HT-29 (cell line): ENCODE data around the gene KCNMB2. TPM values are rescaled to one million over a fixed set of nuclear protein-coding genes. Genes with fewer than 3 reads are reported as not detected.

Source experiments
- DNase-seq: peaks from one replicate; pipeline ENCODE4 v3.0.0-alpha.2; 2015; ENCODE audit warnings: low spot score
- total RNA-seq: library from RNA; depleted of rRNA; stranded (reverse); fragments of >200 nt; shearing (Covaris generic); gene quantifications from 2 replicates; pipeline ENCODE4 v1.2.3, GENCODE V29; 2014

The KCNMB2 gene
- total RNA-seq, 1 experiment from 2014 or later: not detected

DNA sequence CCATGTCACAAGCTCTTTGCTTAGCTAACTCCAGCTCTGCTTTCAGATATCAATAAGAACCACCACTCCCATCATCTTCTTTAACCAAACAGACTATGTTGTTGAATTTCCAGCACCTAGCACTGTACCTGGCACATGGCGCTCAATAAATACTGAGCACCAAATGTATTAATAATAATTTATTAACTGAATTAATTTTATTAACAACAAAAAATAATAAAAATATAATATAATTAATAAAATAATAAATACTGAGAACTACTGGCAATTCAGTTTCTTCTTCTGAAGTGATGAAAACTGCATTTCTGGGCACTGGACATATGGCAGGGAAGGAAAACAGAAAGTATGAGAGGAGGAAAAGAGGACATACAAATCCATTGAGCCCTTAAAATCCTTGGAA is 271.5 kb downstream of the KCNMB2 start:
- DNase-seq: no peak

DNA sequence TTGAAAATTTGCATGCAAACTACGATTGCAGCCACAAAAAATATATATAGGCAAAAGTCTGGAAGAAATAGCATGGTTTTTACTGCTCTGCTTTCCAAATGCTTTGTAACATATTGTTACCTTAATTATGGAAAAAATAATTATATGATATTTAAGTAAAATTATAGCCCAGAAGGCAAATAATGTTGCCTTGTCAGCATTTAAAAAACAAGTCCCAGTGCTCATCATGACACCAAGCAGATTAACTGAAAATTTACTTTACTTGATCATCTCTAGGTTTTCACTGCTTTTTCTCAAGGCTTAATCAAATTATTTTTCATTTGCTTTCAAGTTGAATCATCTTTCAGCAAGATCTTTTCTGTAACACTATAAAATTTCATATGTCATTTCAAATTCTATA is 272.5 kb downstream of the KCNMB2 start:
- no peak for DNase-seq

DNA sequence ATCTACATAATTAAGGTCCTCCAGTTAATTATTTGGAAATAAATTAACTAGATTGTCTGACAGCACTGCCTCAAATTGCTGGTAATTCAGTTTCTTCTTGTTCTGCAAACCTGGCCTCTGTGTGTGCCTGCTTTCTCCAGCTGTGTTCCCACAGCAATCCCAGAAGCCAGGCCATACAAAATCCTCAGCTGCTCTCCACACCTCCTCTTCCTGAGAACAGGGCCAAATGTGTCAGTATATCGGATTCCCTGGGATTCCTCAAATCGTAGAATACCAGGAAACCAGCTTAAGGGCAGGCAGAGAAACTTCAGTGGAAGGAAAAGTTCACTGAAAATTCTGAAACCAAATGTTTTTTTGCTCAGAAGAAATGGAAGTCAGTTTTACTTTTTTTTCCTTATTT is 273.9 kb downstream of the KCNMB2 start:
- no peak for DNase-seq

DNA sequence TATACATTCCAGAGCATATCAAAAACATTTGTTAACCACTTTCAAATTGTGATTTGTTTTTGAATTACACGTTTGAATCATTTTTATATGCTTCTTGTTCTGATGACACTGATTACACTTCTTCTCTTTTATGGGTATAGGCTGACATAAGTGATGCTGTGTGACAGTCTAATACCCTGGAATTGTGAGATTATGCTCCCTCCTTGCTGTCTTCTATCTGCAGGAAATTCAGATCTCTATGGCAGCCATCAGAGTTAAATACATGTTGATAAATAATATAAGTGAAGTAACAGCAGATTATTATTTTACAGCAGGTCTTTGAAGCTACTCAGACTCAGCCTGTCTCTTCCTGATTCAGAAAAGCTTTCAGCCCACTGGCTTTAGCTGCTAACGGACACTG is 286.5 kb downstream of the KCNMB2 start:
- DNase-seq: no peak

DNA sequence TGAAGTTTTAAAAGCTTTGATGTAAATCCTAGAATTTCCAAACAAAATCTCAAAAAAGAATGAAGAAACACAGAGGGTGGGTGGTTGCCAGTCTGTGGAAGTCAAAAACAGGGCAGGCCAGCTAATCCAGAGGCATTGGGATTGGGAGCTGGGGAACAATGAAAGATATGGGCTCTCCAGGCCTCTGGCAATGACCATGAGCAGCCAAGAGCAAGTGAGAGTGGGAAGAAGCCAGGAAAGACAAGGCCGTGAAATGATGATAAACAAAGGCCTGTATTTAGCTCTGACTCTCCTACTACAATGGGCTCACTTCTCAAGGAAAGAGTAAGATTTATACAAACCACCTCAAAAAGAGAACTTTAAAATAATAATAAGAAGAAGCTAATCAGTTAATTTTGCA is 286.9 kb downstream of the KCNMB2 start:
- DNase-seq: no peak

DNA sequence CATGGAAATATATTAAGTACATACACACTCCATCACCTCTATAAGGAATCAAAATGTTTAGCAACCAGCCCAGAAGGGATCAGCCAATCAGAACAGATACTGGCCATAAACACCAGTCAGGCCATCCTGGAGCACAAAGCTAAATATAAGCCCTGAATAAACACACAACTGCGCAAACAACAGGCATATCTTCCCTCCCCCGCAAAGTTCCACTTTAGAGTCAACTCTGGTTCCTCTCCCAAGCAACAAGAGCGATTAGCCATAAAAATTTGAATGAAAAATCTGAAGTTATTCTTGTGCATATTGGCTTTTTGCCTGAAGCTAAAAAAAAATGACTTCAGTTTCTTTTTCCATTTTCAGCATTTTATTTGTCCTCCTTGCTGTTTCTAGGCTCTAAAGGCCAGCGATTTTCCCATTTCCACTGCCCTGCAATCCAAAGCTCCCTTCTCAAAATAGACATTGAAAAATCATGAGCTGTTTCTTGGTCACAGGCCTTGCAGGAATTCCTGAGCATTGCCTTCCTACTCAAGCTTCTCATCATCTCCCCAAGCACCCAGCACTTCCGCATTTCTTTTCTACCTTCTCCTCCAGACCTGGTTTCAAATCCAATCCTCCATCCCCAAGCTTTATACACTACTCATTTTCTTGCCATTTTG is 287.5 kb downstream of the KCNMB2 start:
- no peak for DNase-seq

DNA sequence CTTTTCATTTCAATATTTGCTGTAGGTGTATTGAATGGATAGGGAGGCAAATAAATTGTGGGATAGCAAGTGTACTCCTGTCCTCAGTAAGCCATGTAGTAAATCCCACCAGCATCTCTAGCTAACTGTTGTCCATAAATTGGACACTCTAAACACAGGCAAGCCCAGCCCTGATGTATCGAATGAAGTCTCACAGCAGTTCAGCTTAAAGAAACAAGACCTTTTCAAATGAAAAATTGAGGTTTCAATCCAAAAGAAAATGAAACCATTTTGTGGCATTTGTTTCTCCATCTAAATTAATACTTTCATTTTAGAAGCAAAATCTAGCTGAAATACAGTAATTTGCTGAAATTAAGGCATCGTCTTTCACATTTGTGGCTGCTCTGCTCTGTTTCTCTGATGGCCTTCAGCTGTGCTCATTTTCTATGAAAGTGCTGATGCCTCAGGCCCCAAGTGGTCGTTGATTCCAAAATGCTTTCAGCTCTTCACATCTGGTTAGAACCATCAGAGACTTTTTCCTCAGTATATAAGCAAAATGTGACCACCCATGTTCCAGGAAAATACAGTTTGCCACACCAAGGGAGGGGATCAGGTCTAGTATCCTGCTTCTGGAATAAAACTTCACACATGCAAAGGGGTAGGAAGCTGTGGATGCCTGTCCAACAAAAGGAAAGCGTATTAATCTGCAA is 290.3 kb downstream of the KCNMB2 start:
- DNase-seq: no peak

DNA sequence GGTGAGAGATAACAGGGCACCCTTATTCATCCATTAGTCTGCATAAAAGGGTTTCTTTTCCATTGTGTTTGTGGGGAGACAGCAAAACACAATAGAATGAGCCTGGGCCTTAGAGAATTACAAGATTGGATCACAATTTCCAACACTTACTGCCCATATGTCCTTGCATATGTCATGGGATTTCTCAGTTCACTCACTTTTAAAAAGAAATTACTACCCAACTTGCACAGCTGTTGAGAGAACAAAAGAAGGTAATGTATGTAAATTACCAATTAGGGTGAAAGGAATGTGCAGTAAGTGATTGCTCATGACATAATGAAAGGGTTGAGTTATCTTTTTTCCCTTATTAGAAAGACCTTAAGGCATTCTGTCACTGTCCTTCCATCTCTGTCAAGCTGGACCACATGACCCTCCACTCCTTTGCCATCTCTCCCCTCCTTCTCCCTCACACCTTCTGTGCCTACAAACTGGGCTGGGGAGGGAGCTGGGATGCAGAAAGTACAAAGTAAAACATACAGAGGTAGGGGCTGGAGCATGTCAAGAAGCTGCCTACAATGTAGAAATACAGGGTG is 291.1 kb downstream of the KCNMB2 start:
- DNase-seq: no peak

DNA sequence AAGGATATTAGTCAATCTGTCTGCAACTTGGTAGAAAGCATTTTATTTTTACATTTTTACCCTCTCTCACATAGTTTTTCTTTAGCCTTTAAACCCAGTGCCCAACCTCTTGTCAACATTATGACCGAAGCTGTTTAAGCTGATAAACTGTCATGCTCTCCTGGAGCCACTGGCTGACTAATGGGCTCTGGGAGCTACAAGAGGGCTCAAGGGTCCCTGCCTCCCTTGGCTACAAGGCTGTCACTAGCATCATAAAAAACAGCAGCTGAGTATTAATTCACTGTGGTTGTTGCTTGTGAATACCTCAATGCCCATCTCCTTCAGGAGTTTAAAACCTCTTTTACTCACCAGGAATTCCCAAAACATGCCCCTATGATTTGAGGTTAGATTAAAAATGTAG is 297.5 kb downstream of the KCNMB2 start:
- no peak for DNase-seq

DNA sequence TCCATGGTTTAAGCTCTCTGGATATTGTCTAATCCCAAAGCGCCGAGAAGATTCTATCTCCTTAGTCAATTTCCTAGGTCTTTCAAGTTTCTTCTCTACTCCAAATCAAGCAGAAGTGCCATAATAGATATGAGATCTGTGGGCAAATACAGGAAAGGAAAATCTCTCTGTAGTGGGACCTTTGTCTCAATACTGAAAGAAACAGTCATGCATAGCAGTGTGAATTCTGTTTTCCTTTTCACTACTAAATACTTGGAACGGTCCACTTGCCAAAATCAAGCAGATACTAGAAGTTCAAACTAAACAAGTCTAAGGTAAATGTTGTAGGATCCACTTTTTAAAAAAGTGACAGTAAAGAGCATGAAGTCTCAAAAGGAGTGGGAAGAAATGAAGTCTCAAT is 298.8 kb downstream of the KCNMB2 start:
- DNase-seq: no peak

DNA sequence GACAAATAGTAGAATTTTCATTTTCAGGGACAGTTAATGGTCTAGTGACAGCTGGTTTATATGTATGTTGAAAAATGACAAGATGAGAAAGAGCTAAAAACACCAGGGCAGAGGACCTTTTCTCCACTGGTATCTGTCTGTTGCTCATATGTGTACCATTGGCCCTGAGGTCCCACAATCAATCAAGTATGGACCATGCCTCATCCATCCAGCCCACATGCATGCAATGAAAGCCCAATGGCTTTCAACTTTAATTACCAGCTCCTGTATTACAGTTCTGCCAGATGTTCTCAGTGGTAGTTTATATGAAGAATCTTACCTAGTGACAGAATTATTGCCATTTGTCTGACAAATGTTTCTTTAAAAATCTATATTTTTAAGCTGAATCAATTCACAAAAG is 301.3 kb downstream of the KCNMB2 start:
- DNase-seq: no peak

DNA sequence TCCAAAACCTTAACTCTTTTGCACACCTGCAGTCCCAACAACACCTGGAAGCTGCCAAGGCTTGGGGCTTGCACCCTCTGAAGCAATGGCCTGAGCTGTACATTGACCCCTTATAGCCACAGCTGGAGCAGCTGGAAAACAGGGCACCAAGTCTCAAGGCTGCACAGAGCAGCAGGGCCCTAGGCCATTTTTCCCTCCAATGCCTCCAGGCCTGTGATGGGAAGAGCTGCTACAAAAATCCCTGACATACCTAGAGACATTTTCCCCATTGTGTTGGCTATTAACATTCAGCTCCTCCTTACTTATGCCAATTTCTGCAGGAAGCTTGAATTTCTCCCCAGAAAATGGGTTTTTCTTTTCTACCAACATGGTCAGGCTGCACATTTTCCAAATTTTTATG is 304.4 kb downstream of the KCNMB2 start:
- no peak for DNase-seq

DNA sequence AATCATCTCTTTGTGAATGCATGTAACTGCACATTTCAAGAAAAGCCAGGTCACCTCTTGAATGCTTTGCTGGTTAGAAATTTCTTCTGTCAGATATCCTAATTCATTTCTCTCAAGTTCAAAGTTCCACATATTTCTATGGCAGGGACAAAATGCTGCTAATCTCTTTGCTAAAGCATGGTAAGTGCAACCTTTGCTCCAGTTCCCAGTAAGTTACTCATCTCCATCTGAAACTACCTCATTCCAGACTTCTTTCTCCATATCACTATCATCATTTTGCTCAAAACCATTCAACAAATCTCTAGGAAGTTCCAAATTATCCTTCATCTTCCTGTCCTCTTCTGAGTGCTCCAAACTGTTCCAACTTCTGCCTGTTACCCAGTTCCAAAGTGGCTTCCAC is 304.8 kb downstream of the KCNMB2 start:
- no peak for DNase-seq

DNA sequence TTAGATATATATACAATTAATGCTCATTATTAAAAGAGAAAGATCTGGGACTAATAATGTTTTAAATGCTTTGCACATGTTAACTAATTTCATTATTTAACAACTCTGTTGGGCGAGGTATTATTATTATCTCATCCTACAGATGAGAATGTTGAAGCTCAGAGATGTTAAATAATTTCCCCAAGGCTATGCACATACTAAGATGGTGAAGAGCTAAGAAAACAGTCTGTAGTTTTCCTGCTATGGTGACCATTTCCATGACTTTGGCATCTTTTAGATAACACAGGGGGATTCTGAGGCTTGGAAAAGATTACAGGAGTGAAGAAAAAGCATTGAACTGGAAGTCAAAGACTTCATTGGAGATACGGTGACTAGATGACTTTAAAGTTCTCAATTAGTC is 308.7 kb downstream of the KCNMB2 start:
- no peak for DNase-seq

DNA sequence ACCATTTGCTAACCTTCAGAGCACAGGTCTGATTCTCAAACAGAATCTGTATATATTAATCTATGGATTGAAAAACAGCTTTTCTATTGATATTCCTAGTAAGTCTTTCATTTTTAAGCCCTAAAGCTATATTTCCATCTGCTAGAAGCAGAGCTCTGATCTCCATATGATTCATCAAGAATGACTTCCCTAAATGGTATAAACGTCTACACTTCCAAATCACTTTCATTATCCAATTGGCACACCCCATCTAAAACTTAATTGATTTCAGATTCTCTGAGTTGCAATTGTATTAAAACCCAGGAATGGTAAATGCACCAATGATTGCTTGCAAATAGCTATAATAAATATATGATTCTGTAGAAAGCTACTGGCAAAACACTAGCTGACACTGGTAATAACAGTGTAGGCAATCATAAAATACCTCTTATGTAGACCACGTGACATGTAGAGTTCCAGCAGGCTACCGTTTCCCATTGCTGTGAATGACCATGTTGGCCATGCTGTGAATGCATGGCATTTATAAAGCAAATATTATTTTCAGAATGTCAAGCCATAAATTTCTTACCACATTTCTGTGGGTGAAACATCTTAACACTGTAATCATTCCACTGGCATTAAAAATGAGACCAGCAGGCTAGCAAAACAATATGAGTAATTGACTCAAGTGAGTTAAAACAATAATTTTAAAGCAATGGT is 309.3 kb downstream of the KCNMB2 start:
- no peak for DNase-seq

DNA sequence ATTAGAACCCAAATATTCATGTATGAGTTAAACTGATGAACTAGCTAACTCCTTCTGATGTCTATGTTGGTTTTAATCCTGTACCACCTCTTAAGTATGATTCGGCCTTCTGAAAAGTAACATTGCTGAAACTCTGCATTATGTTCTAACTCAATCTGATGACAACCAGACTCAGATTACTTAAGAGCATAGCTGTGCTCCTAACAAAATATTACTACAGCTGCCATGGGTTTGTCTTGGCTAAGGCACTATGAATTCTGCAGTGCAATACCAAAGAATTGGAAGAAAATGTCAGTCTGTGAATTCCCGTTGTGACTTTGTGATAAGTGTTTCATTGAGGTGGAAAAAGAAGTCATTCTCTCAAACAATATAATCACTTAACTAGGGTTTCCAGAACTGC is 311.0 kb downstream of the KCNMB2 start:
- DNase-seq: no peak

DNA sequence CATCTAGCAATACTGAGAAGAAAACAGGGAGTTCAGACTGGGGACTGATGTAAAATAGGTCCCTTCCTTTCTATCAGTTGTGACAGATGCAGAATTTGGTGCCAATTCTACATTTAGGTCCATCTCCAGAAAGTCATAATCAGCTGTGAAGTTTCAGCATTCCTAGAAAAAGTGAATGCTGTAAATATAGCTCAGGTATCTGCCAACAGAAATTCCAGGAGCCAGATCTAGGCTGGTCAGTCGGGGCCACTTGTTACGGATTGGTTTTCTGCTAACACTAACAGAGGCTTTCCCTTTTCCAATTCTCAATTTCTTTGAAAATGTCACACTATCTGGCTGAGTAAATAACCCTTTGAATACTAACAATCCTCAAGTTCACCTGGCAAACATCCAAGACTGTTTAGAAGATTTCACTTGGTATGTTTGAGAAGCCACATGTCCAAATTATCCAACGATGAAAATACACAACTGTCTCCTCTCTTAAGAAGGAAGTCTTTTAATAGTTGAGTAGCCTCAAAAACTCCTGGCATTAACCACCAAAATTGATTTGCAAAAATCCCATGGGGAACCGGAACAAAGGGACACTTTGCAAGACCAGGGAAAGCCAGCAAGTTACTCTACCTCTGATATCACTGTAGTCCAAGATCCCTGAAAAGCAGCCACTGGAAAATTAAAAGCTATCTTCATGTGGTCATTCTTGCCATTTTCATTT is 313.1 kb downstream of the KCNMB2 start:
- no peak for DNase-seq

DNA sequence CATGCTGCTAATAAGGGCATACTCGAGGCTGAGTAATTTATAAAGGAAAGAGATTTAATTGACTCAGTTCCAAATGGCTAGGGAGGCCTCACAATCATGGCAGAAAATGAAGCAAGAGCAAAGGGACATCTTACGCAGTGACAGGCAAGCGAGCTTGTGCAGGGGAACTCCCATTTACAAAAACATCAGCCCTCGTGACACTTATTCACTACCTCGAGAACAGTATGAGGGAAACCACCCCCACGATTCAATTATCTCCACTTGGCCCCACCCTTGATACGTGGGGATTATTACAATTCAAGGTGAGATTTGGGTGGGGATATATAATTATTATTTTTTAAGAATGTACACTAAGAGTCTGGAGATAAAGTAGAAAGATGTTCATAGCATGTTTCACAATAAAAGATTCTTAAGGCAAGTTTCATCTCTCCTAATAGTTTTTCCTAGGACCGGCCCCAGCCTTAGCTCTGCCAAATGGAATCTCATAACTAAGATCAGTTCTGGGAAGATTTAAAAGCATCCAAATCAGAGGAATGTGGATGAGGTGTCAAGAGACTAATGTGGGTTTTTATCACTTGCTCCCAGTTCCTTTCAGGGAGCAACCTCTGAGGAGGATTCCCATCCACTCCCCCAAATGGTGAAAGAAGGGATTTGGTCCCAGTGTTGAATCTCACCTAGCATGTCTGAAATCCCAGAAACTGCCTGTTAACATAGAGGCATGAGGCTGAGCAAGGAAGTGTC is 314.4 kb downstream of the KCNMB2 start:
- no peak for DNase-seq

DNA sequence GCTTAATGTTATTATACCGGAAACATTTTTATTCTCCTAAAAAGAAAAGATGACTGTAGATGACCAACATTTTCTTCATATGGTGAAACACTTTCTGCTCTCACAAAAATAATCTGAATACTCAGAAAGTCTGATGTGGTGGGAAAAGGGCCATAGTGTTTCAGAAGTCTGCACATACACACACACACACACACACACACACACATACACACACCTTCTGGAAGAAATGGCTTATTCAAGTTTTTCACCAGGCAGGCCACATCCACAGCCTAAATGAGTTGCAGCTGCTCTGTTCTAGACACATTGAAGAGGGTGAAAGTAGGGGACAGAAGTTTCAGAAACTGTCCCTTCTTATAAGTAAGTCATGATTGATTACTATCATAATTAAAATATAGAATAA is 315.3 kb downstream of the KCNMB2 start:
- DNase-seq: no peak

DNA sequence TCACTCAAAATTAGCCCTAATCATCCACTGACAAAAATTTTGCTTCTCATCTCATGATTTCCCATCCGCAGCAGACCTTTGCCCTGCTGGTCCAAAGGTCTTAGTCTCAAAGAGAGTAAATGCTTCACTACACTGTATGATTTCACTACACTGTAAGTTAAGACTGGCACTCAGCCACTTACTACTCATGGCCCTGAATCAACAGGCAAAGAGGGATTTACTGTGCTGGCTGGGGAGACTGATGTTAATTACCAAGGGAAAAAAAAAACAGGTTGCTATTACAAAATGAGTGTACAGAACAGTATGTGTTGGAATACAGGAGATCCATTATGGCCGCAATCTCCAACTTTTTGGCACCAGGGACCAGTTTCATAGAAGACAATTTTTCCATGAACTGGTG is 320.6 kb downstream of the KCNMB2 start:
- DNase-seq: no peak

DNA sequence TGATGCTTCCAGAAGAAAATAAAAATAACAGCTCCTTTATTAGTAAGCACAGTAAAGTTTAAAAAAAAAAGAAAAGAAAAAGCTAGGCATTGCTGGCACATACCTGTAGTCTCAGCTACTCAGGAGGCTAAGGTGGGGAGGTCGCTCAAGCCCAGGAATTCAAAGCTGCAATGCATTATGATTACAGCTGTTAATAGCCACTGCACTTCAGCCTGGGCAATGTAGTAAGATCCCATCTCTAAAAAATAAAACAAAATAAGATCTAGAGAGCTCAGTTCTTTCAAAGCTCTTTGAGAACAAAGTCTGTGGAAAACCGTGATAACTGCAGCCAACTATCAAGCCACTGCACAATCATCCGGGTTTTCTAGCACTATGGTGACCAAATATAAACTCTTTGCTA is 323.1 kb downstream of the KCNMB2 start:
- DNase-seq: no peak
